ENCODE results near the gene FTO.

DNA sequence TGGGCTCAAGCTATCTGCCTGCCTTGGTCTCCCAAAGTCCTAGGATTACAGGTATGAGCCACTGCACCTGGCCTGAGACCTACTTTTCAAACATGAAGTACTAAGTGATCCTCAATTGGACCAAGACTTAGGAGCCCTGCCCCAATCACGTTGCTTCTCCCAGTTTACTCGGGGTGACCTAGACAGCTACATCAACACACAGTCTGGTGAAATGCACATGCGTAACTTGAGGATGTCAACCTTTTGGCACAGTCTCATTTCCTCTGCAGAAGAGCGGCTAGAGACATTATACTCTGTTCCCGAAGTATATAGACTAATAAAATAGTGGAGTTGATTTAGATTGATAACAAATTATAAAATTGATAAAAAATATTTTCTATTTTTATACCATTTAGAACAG is 17.1 kb downstream of the FTO start:
- TF ChIP-seq, protein P1, sequence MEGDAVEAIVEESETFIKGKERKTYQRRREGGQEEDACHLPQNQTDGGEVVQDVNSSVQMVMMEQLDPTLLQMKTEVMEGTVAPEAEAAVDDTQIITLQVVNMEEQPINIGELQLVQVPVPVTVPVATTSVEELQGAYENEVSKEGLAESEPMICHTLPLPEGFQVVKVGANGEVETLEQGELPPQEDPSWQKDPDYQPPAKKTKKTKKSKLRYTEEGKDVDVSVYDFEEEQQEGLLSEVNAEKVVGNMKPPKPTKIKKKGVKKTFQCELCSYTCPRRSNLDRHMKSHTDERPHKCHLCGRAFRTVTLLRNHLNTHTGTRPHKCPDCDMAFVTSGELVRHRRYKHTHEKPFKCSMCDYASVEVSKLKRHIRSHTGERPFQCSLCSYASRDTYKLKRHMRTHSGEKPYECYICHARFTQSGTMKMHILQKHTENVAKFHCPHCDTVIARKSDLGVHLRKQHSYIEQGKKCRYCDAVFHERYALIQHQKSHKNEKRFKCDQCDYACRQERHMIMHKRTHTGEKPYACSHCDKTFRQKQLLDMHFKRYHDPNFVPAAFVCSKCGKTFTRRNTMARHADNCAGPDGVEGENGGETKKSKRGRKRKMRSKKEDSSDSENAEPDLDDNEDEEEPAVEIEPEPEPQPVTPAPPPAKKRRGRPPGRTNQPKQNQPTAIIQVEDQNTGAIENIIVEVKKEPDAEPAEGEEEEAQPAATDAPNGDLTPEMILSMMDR (IDR thresholded peaks at IDR 0.05; ENCODE audit: insufficient read depth, low read length, poor library complexity, severe bottlenecking), result no peak
- TF ChIP-seq EZH2phosphoT487 (conservative IDR thresholded peaks at IDR 0.05; ENCODE audit: low read length), result no peak
